ENCODE results near the gene IGSF8.
A peak's percentile ranks its signal among the peaks of the same experiment; 100 is the strongest.

Gene IGSF8

DNA sequence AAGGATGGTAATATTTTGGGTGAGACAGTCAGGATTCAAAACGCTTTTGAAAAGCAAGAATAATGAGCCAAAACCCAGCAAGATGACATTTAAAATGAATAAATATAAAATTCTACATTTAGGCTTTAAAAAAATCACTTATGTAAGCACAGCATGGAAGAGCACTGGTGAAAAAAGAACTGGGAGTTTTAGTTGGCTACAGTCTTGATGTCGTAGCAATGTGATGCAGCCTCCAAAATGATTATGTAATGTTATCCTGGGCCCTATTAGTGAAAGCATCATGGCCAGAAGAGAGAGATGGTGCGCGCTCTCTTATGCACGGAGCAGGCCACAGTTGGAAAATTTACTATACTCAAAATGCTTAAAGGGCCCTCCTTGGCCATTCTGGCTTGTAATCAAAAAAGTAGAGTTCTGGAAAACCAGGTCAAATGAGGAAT, 11.9 kb downstream of the IGSF8 start:
- DNase-seq (ENCODE audit: low read depth) = no peak

DNA sequence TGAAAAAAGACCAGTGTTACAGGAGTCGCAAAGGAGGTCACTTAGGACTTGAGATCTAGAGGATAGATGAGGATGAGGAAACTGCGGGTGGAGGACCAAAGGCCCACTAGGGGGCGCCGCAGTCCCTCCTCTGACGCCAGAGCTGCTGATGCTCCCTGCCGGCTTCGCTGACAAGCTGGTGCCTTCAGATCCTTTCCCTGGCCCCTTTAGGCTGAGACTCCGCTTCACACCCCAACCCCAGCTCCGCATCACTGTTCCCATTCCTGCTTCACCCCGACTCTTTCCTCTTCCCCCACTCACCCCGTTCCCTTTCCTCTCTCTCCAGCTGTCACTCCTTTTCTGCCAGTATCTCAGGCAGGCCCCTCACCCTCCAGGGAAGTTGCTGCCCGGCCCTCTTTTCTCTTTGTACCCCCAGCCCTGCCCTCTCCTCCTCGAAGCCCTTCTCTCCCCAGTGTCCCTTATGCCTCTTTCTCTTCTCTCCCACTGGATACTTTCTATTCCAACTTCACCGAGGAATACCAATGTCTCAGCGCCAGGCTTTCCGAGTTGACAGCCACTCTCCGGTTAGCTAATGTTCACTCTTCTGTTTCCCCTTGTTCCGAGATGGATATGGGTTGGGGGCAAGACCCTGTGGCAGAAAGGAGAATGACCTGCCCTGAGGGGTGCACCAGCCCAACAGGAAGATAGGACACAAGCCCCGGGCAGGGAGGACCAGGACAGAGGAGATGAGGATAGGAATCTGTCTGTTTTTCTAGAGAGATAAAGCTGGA, 12.5 kb downstream of the IGSF8 start:
- DNase-seq (ENCODE audit: low read depth) = peak; percentile 53

DNA sequence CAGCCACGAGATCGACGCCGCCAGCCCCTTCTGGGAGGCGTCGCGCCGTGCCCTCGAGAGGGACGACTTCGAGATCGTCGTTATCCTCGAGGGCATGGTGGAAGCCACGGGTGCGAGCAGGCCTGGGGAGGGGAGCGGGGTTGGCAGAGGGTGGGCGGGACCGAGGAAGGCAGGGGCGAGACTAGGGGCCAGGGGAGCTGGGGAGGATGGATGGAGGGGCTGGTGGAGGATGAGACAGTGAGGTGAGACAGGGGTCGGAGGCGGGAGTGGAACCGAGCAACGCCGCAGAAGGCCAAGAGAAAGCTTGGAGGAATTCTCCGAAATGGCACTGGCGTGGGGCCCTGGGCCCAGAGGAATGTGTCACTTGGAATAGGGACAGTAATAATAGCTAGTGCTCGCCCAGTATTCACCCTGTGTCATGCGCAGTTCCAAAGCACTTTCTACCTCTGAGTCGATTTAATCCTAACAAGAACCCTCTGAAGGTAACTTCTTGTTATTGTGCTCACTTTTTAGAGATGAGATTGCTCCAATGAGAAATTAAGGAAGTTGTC, 13.6 kb downstream of the IGSF8 start:
- DNase-seq (ENCODE audit: low read depth) = no peak

DNA sequence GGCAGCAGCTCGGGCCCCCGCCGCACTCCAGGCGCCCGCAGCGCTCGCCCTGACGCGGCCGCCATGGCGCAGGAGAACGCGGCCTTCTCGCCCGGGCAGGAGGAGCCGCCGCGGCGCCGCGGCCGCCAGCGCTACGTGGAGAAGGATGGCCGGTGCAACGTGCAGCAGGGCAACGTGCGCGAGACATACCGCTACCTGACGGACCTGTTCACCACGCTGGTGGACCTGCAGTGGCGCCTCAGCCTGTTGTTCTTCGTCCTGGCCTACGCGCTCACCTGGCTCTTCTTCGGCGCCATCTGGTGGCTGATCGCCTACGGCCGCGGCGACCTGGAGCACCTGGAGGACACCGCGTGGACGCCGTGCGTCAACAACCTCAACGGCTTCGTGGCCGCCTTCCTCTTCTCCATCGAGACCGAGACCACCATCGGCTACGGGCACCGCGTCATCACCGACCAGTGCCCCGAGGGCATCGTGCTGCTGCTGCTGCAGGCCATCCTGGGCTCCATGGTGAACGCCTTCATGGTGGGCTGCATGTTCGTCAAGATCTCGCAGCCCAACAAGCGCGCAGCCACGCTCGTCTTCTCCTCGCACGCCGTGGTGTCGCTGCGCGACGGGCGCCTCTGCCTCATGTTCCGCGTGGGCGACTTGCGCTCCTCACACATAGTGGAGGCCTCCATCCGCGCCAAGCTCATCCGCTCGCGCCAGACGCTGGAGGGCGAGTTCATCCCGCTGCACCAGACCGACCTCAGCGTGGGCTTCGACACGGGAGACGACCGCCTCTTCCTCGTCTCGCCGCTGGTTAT, 14.2 kb downstream of the IGSF8 start:
- peak; percentile 36 for DNase-seq (ENCODE audit: low read depth)

DNA sequence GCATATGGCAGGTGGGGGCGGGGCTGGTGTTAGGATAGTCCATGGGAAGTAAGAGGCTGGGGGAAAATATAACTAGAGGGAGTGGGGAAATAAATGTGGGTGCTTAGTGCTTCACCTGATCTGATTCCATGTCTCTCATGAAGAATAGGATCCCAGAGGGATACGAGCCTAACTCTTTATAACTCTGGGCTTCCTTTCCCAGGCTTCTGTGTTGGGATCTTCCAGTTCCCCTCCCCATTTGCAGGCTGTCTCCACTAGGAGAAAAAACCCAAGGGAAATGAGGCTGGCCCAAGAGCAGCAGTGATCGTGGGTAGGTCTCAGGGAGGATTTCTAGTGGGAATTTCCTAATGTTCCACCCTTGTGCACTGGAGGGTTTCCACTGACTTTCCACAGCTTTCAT, 15.5 kb downstream of the IGSF8 start:
- DNase-seq (ENCODE audit: low read depth) = no peak

DNA sequence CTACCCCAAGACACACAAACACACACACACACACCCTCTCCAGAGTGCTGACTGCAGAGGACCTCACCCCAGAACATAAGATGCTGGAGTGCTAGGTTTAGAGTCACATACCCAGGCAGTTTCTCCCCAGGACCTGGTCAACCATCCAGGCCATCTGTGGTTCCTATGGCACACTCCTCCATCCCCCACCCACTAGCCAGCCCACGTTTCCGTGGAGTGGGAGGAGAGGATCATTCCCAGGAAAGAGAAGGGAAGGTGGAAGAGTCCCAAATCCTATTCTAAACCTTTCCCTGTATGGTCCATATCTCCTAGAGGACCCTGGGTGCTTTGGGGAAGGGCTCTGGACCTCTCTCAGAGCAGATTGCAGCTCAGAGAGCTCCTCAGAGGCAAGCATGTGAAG, 15.9 kb downstream of the IGSF8 start:
- no peak for DNase-seq (ENCODE audit: low read depth)

DNA sequence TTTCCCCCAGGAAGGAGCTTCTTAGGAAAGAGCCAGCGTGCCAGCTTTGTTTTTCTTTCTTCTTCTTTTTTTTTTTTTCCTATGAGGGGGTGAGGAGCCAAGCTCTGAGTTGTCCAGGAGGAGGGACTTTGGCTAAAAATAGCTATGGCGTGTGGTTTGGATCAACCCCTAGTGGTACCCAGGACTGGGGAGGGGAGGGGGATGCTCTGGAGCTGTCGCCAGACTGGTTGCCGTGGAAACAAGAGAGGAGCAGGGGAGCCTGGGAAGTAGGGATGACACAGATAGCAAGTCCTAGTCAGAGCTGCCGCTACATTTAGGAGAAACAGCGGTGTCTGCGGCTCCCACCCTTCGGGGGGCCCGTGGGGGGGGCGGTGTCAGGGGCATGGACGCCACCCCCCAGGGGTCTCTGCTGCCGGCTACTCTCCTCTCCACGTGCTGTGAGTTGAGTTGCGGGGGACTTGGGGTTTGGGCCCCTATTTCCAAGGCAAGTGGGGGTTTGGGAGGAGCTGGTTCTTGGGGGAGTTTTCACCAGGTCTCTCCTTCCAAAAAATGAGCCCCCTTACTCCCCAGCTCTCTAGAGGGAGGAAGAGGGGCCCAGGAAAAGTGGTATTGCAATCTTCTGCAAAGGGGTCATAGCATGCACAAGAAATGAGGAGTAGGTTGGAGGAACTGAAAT, 17.0 kb downstream of the IGSF8 start, which contains the start of gene KCNJ9:
Gene KCNJ9 (plus strand): TSS at position 278 of the 676 bp plus-strand sequence. CDS start 2,493 bp downstream, outside the sequence.
- no peak for DNase-seq (ENCODE audit: low read depth)

DNA sequence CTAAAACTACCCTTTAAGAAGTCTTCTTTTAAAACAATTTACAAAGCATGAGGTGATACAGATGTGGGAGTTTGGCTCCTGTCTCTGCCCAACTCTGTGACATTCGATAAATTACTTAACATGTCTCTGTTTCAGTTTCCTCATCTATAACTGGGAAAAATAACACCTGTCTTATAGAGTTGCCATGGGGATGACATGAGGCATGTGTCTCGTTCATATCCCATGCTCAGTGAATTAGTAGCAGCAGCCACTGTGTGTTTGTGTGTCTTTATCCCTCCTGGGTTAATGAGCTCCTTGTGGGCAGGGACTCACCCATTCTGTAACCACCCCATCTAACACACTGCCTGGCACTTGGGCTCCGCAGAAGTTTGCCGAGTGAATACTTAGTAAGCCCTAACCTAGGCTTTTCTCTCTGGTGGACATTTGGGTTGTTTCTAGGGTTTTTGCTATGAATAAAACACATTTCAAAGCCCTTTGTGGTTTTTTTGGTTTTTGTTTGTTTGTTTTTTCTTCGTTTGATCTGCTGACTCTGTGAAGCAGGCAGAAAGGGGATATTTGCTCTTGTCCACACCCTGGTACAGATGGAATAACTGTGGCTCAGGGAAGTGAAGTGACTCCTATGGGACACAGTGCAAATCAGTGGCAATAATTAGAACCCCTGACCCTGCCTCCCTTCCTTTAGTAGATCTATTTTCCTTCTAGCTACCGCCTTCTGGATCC, 17.9 kb downstream of the IGSF8 start:
- no peak for DNase-seq (ENCODE audit: low read depth)

DNA sequence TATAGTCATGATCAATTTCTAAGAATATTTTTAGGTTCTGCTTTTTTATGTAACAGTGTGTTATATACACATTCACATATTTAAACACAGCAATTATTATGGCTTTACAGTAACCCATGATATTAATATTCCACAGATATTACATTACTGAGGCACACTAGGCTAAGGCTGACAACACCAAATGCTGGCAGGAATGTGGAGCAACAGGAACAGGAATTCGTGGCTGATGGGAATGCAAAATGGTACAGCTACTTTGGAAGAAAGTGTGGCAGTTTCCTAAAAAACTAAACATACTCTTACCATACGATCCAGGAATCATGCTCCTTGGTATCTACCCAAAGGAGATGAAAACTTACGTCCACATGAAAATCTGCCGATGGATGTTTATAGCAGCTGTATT, 19.0 kb downstream of the IGSF8 start:
- no peak for DNase-seq (ENCODE audit: low read depth)

DNA sequence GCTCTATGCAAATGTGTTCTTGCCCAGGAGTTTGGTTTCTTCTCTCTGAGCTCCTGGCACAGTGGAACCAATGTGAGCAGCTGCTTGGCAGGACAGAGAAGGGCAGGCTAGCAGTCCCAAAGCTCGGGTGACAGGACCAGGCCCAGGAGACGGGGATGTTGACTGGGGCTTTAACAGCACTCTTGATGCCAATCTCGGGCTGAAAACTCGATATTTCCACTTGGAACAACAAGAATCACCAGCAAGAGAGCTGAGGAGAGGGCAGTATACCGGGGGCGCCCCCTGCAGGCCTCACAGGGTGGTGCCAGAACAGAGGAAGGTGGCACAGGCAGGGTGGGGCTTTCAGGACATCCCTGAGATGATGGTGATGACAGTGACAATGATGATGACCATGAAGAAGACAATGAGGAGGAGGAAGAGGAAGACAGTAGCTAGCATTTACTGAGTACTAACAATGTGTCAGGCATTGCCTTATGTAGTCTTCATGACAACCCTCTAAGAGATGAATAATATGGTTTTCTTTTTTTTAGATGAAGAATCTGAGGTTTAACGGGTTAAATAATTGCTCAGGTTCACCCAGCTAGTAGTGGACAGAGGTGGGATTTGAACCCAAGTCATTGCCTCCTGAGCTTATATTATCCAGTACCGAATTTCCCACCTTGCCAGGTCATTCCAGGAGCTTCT, 19.8 kb downstream of the IGSF8 start:
- DNase-seq (ENCODE audit: low read depth) = no peak

DNA sequence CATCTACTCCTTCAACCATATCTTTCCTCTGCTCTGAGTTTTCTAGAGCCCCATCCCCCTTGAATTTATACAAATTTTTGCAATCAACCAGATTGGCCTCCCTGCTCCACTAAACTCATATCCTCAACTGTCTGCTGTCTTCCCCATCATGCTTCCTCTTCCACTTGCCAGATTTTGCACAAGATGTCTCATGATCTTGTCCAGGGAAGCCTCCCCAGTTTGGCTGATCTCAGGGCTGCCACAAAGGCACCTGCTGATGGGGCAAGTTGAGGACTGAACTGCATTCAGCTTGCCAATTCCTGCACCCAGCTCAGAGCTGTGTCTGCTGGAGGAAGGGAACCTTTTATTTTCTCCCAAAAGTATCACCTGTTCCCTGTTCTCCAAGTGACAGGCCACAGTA, 20.9 kb downstream of the IGSF8 start:
- DNase-seq (ENCODE audit: low read depth) = no peak

DNA sequence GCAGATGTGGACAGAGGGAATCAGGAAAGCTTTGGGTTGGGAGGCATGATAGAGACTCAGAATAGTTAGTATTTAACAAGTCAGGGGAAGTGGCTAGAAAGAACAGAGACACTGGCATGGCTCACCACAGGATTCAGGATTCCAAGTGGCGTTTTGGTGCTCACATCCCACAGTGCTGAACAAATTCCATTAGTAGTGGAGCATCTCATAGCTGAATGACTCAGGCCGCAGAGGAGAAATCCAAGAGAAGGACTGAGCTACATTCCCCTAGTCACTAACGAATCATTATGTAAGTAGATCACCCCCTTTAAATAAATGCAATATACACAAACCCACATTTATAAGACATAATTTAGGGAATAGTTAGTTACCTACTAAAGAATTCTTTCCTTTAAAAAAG, 22.1 kb downstream of the IGSF8 start:
- DNase-seq (ENCODE audit: low read depth) = no peak

DNA sequence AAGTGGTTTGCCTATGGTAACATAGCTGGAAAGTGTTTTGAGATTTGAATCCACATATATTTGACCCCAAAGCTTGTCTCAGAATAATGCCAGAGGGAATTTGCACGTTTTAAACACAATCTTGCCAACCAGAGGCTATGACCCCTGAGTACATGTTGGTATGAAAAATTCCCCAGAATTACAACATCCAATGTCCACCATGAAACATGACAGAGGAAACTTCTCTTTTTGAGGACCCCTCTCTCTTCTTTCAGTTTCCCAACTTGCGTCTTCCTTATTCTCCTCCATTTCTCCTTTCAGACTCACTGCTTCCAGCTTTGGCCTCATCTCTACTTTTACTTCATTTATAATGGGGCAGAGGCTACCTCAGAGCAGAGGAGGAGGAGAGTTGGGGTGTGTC, 22.6 kb downstream of the IGSF8 start:
- DNase-seq (ENCODE audit: low read depth) = no peak

DNA sequence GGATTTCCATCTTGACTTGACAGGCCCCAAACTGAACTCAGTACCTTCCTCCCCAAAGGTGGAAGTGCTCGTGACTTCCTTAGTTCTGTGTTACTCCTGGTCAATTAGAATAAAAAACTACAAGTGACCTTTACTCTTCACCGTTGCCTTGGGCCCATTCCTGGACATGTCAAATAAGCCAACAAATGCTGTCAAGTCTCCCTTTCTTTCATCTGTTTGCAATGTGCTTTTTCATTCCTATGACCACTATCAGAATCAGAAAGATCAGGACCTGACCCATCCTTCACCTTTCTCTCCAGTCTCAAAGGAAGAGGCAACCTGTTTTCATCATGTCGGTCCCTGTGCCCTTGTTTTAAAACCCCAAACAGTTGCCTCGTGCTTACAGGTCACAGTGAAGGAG, 23.6 kb downstream of the IGSF8 start:
- no peak for DNase-seq (ENCODE audit: low read depth)

DNA sequence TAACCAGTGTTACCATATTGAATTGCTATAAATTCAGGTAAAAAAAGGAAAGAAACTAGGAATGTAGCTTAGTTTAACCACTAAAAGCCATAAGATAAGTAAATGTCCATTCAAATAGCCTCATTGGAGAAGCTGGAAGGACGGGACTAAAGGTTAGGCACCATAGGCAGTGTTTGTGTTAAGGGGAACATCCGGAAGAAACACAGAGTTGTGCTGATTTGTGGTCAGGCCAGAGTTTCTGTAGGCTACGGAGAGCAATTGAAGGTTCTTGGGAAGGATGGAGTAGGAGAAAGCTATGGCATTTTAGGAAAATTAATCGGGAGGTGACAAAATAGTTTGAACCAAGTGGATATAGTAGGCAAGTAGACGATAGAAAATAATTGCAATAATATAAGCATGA, 27.1 kb downstream of the IGSF8 start:
- DNase-seq (ENCODE audit: low read depth) = no peak

DNA sequence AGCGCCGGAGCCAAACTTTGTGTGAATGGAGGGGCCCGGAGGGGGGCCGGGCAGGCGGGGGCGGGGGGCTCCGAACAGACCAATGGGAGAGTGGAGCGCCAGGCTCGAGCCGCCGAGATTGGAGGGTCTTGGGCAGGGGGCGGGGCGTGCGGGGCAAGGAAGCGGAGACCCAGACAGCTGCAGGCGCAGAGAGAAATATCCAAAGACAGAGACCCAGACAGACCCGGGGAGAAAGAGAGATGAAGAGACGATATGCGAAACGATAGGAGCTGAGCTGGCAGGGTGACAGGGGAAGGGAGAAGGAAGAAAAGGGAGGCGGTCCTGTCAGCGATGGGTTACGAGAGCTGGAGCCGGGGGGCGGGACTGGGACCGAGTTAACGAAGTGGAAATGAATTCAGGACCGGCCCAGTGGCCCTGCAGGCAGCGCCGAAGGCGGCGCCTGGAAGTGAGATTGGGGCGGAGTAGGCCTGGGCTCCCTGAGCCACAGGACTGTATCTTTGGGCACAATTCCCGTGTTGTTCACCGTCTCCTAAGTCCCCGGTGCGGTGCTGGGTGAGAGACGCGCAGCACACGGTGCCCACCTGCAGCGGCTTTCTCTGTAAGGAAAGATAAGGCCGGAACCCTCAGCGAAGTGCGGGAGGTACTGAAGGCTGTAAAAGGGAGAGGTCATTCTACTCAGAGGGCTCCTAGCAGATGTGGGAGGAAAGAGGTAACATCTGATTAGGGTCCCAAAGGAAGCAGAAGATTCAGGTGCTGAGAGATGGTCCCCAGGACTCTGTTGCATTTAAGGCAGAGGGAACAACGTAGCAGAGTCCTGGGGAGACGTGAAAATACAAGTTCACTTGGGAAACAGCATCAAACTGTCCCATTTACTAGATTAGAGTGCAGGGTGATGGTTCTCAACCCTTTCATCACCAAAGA, 27.9 kb downstream of the IGSF8 start:
- DNase-seq (ENCODE audit: low read depth) = peak; percentile 47

DNA sequence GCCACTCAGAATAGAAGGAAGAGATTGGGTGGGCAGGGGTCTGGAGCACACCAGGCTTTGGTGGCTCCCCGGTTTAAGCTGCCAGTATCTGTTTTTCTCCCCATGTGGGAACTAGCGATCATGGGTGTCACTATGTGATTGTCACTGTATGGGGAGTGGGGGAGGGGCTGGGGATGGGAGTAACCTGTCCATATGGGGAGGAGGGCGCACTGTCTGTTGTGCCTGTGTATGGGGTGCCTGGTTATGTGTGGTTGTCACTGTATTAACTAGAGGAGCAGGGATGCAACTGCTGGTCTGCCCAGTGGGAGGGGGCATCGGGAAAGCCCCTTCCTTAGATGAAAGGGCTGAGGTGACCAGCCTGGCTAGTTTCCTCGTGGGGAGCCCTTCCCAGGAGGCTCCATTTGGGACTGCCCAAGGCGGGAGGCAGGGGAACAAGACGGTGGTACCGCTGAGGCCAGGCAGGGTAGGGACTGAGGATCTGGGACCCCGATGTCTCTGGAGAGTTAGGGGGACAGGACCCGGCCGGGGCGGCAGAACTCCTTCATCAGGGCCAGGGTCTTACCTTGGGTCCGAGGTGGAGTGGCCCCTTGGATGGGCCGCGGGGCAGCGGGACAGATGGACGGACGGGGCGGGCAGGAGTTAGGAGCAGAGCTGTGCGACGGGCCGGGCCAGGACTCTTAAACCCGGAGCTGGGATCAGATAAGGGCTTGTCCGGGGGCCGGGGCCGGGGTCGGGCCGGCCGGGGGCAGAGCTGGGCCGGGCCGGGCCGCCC, 28.8 kb downstream of the IGSF8 start, which contains the start of gene KCNJ10:
Gene KCNJ10 (minus strand): TSS at position 701 of the 772 bp plus-strand sequence. CDS start 27,628 bp downstream, outside the sequence.
- no peak for DNase-seq (ENCODE audit: low read depth)

DNA sequence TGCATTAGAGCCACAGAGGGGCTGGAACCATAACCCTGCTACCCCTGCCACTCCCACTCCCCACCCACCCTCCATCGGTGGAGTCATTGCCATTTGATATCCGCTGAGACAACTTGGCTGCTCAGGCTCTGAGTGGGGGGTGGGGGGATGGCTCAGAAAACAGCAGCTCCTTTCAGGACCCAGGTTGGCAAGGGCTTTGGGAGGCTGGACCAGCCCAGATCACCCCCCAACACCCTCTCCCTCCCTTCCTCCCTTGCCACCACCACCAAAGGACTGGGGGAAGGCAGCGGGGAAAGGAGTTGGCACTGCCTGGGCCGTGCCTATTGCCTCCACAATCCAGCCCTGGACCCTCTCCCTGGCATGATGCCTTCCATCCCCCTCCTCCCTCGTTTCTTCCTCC, 30.2 kb downstream of the IGSF8 start:
- DNase-seq (ENCODE audit: low read depth) = no peak
